ENCODE results near the gene SARDH.

- no peak for TF ChIP-seq POLR2A (IDR thresholded peaks at IDR 0.05; ENCODE audit: extremely low read depth, insufficient read length)
- TF ChIP-seq CTCF (IDR thresholded peaks at IDR 0.05; ENCODE audit: low read depth, low read length), result no peak
- TF ChIP-seq MAX (IDR thresholded peaks at IDR 0.05; ENCODE audit: low read depth, low read length), result no peak
- TF ChIP-seq MYC (IDR thresholded peaks at IDR 0.05; ENCODE audit: low read depth, low read length), result no peak
These were observed 73.1 kb downstream of the SARDH start for GRCh38 chr9:133665096-133665495.

Measured in NB4 (cell line).